NCI-H146 (cell line): Measurements from ENCODE around the gene PRMT6.
"Not testable (repeated sequence)": the region's sequence is repeated elsewhere in the genome, so short reads cannot be mapped to it uniquely, and the experiment has no call there.

Source experiments
- DNase-seq: peaks from one replicate; lab custom pipeline; 2025; lab: John Stamatoyannopoulos, UW

PRMT6 gene

DNA sequence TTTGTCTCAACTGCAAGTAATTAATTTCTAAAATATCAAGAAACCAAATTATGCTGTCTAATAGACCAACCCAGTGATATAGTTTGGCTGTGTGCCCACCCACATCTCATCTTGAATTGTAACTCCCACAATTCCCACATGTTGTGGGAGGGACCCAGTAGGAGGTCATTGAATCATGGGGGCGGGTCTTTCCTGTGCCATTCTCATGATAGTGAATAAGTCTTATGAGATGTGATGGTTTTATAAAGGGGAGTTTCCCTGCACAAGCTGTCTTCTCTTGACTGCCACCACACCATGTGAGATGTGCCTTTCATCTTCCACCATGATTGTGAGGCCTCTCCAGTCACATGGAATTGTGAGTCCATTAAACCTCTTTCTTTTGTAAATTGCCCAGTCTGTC lies 36.9 kb downstream of the PRMT6 start:
- DNase-seq = not testable (repeated sequence)

DNA sequence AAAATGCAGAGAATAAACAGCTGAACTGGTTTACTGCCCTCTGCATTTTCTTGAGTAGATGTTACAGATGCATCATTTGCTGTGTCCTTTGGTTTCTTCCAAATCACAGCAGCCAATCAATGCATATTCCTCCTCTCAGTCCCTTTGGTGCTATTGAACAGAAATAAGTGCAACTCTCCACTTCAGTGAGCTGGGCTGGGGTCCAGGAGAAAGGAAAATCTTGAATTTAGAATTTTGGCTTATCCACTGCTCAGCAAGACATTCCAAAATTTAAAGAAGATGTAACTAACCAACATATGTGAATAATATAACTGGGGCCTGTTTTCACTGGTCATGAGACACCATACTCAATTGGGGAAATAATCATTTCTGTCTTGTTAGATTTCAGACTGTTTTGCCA lies 39.2 kb downstream of the PRMT6 start:
- DNase-seq = no peak

DNA sequence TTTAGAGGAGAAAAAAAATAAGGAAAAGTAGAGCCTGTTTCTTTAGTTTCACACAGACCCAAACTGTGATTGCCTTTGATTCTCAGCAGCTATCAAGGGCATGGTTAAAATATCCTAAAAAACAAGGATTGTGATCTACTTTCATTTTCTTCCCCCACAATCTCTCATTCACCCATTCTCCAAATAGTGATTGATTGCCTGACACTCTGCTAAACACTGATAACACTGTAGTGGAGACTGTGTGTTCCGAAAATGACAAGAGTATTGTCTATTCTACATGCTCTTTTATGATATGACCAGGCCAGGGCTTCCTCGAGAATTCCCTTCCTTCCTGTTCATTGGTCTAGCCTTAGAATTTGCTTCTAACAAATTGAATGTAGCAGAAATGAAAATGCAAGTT lies 40.2 kb downstream of the PRMT6 start:
- DNase-seq = no peak

DNA sequence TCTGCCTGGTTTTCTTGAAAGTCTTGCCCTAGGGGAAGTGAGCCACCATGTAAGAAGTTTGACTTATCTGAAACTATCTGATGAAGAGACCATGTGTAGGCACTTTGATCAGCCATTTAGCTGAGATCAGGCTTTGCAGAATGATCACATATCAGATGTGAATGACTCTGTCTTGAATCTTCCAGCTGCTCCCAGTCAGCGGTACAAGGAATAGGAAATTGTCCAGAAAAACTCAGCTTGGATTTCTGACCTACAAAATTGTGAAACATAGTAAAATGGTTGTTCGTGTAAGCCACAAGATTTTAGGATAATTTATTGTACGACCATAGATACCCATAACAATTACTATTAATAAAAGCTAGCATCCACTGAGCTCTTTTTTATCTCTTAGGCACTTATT lies 42.5 kb downstream of the PRMT6 start:
- no peak for DNase-seq

DNA sequence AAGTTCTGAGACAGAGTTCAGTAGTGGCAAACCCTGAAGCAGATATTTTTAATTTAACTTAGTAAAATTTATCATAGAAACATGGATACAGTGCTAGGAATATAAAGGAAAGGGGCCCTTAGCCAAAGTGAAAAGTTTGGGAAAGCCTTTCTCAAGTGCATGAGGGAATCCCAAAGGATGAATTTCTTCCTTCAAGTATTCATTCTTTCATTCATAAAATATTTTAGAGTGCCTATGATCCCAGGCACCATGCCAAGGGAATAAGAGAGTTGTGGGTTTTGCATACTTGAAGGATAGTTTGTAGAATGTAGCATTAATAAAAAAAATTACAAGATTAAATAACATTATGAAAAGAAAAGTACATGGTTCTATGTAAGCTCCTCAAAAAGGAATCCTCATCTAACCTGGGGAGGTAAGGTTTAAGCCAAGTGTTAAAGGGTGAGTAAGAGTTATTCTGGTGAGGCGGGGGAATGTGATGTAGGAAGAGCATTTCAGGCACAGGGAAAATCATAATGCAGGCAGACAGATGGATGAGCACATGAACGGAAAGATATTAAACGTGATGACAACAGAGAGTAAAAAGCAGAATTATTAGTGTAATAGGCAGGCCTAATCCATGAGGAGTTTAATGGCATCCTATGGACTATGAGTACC lies 44.0 kb downstream of the PRMT6 start:
- DNase-seq = no peak

DNA sequence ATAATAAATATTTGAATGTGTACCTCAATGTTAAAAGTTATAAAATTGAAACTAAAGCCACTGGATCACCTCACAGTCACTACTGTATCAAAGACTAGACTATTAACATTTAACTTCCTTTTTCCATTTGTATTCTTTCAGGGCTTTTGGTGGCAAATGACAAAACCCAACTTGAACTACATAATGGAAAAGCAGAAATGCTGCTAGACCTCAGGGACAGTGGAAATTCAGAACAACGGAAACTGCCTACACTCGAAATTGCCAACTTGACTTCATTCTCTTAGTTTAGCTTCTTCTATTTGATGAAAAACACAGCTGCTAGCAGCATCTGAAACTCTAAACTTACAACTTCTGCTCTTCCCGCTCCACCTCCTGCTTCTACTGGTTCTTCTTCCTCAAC lies 49.4 kb downstream of the PRMT6 start:
- DNase-seq = no peak
